Measurements from ENCODE around the gene MYH9.
"Not testable (repeated sequence)": the region's sequence is repeated elsewhere in the genome, so short reads cannot be mapped to it uniquely, and the experiment has no call there.

The MYH9 gene

GRCh38 chr22:36289948-36290371, 97.8 kb downstream of the MYH9 start:
- DNase-seq = not testable (repeated sequence)

- no peak for DNase-seq
Observed at GRCh38 chr22:36289406-36289870, 98.3 kb downstream of the MYH9 start.

DNA sequence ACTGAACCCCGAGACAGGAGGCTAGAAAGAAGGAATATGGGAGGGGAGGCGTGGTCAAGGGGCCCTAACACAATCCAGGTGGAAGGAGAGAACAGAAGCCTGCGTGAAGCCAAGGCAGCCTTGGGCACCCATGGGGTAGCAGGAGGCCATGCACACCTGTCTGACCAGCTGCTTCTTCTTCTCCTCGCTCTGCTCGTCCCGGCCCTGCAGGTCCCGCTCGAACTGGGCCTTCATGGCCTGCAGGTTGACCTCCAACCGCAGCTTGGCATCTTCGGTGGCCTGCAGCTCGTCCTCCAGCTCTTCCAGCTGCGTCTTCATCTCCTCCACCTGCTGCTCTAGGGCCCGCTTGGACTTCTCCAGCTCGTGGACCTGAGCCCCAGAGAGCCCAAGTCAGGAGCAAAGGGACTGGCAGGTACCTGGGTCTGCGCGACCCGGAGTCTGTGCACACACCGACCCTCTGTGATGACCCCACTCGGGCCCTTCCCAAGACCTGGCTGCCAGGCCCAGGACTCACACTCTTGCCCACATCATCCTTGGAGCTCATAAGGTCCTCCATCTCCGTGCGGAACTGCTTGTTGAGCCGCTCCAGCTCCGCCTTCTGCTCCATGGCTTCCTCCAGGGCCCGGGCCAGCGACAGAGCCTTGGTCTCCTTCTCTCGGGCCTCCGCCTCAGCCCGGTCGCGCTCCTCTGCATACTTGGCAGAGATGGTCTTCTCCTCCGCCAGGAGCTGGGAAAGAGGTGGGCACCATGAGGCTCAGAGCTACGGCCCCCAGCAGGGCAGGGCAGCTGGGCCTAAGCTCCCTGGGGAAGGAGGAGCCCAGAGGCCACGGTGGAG, 99.0 kb downstream of the MYH9 start:
- DNase-seq = no peak

GRCh38 chr22:36287881-36288515, 99.8 kb downstream of the MYH9 start:
- DNase-seq = no peak

GRCh38 chr22:36286096-36286957, 101.4 kb downstream of the MYH9 start:
- DNase-seq = peak; percentile 36

- DNase-seq = no peak
Observed at GRCh38 chr22:36285545-36285944, 102.2 kb downstream of the MYH9 start.

GRCh38 chr22:36285017-36285416, 102.8 kb downstream of the MYH9 start:
- DNase-seq = no peak

DNA sequence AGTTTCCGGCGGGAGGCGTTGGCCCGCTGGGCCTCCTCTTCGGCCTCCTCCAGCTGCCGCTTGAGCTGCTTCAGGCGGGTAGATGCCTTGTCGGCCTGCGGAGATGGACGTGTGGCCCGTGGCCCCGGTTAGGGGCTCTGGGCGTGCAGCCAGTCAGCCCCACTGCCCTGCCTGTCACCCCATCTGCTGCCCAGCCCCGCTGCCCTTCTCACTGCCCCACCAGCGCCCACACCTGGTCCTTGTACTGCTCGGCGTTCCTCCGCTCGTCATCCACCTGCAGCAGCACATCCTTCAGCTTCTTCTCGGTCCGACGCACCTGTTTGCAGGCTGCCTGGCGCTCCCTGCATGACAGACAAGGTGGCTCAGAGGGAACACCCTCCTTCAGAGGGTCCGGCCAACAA, 103.6 kb downstream of the MYH9 start:
- DNase-seq = no peak

DNA sequence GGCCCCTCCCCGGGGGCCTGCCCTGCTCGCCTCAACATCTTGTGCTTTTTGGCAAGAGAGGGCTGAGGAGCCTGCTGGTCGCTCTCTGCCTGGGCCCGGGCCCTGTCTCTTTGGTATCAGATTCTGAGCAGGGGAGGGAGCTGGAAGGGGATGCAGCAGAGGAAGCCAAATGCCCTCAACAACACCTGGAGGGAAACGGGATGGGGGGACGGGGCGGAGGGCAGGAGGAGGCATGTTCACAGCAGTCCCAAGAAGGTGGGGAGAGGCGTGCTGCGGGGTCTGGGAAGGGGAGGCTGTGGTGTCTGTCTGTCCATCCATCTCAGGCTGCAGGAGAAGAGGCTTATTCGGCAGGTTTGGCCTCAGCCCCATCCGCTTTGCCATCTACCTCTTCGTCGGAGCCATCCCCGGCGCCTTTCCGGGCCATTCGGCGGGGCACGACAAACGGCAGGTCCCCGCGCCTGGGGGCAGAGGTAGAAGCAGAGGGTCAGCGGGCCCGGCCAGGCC, 105.4 kb downstream of the MYH9 start:
- no peak for DNase-seq

GRCh38 chr22:36281781-36282327, 105.9 kb downstream of the MYH9 start:
- no peak for DNase-seq

- DNase-seq = no peak
Observed at GRCh38 chr22:36280379-36280778, 107.4 kb downstream of the MYH9 start.

DNA sequence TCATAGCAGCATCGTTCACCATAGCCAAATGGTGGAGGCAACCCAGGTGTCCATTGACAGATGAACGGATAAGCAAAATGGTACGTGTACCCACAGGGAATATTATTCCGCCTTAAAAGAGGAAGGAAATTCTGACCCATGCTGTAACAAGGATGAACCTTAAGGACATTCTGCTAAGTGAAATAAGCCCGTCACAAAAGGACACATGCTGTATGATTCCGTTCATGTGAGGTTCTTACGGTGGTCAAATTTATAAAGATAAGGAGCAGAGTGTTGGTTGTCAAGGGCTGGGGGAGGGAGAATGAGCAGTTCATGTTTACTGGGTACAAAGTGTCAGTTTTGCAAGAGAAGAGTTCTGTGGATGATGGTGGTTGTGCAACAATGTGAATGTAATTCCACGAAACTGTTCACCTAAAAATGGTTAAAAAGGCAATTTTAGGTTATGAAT, 108.5 kb downstream of the MYH9 start:
- DNase-seq = no peak

DNA sequence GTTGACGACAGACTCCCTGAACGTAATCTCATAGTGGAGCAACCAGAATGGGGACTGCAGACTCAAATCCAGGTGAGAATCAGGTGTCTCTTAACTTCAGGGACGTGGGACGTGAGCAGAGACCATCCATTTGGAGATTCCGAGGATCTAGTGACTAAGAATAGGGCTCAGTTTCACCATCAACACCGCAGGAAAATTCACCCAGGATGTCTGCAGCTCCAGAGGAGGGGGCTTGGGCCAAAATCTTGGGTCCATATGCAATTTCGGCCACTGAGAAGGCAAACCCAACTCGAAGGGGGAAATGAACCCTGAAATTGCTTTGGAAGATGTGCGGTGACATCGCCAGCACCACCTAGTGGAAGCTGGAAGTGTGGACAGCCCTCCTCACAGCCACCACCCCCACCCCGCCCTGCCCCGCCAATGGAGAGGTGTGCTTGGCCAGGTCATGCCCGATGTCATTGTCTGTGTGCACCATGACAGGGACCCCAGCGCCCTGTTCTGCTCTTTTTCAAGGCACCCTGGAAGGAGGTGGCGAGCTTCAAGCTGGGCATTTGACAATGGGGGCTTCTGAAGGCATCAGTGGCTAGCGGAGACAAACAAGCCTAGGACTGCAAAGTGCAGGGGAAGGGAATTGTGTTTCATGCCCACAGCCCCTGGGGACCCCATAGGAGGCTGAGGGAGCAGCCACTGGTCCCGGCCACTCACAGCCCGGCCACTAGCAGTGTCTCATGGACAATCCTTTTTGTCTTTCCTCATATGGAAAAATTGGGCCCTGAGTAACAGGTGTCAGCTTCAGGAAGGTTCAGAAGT, 110.1 kb downstream of the MYH9 start:
- no peak for DNase-seq

- no peak for DNase-seq
Observed at GRCh38 chr22:36274531-36274930, 113.2 kb downstream of the MYH9 start.

DNA sequence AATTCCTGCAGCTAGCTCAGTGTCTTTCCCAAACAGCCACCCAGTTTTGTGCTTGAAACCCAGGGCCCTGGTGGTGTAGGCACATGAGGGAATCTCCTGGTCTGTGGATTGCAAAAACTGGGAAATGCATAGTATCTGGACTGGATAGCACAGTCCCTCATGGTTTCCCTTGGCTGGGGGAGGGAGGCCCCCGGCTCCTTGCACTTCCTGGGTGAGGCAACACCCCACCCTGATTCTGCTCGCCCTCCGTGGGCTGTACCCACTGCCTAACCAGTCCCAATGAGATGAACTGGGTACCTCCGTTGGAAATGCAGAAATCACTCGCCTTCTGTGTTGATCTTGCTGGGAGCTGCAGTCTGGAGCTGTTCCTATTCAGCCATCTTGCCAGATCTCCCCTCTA, 115.8 kb downstream of the MYH9 start:
- not testable (repeated sequence) for DNase-seq

GRCh38 chr22:36271231-36271630, 116.5 kb downstream of the MYH9 start:
- DNase-seq = not testable (repeated sequence)

DNA sequence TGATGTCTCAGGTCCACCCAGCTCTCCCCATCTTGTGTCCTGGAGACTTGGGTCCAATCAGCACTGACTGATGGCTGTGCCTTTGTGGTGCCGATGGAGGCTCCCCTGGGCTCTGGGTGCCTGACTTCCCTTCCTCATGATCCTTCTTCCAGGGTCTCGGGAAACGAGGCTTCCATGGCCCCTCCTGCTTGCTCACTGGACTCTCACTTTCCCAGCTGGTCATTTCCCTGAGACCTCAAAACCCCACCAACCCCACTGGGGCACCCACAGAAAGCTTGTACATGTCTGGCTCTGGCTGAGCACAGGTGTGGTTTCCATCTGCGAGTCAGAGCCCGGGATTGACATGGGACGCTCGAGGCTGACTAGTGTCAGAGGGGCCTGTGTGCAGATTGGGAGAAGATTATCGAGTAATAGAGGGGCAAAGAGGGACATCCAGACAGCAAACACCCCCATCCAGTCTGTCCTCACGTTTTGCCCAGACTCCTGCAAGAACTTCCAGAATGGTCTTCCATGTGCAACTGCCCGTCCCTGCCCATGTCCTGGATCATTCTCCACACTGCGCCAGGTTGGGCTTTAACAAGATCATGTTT, 119.8 kb downstream of the MYH9 start:
- no peak for DNase-seq

DNA sequence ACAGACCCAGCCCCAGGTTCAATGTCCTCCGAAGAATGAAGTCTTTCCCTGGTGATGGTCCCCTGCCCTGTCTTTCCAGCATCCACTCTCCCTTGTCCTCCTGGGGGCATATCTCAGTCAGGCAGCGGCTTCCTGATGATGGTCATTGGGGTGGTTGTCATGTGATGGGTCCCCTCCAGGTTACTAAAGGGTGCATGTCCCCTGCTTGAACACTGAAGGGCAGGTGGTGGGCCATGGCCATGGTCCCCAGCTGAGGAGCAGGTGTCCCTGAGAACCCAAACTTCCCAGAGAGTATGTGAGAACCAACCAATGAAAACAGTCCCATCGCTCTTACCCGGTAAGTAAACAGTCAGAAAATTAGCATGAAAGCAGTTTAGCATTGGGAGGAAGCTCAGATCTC, 120.7 kb downstream of the MYH9 start:
- no peak for DNase-seq

GRCh38 chr22:36263886-36264664, 123.7 kb downstream of the MYH9 start:
- not testable (repeated sequence) for DNase-seq

- not testable (repeated sequence) for DNase-seq
Observed at GRCh38 chr22:36263216-36263673, 124.5 kb downstream of the MYH9 start.
